Astrocyte (in vitro differentiated cells and primary cell): ENCODE measurements around the gene ALKBH2.
"Not testable (repeated sequence)": the region's sequence is repeated elsewhere in the genome, so short reads cannot be mapped to it uniquely, and the experiment has no call there.

Source experiments
- CTCF ChIP-seq: IDR thresholded peaks from 2 replicates; pipeline ENCODE4 v1.5.1; 2011; ENCODE audit warnings: low read depth, mild to moderate bottlenecking, inconsistent platforms, low read length, moderate library complexity; ENCODE audit not compliant: insufficient read depth
- EZH2 ChIP-seq: IDR thresholded peaks from 2 replicates; pipeline ENCODE4 v1.6.1; 2012; ENCODE audit warnings: mild to moderate bottlenecking, low read length, inconsistent platforms; ENCODE audit not compliant: insufficient read depth

- not testable (repeated sequence) for TF ChIP-seq CTCF, EZH2
Measured at GRCh38 chr12:109054124-109054513, 39.2 kb downstream of the ALKBH2 start.
